ENCODE data around the gene SDCCAG8.

- TF ChIP-seq CTCF (IDR thresholded peaks at IDR 0.05) (no peak), POLR2A (IDR thresholded peaks at IDR 0.05) (no peak)
Observed at GRCh38 chr1:243336163-243336562, 80.3 kb downstream of the SDCCAG8 start.
